ENCODE results near the gene TRPM5.
"Not testable (repeated sequence)": the region's sequence is repeated elsewhere in the genome, so short reads cannot be mapped to it uniquely, and the experiment has no call there.

TRPM5 gene, protein sequence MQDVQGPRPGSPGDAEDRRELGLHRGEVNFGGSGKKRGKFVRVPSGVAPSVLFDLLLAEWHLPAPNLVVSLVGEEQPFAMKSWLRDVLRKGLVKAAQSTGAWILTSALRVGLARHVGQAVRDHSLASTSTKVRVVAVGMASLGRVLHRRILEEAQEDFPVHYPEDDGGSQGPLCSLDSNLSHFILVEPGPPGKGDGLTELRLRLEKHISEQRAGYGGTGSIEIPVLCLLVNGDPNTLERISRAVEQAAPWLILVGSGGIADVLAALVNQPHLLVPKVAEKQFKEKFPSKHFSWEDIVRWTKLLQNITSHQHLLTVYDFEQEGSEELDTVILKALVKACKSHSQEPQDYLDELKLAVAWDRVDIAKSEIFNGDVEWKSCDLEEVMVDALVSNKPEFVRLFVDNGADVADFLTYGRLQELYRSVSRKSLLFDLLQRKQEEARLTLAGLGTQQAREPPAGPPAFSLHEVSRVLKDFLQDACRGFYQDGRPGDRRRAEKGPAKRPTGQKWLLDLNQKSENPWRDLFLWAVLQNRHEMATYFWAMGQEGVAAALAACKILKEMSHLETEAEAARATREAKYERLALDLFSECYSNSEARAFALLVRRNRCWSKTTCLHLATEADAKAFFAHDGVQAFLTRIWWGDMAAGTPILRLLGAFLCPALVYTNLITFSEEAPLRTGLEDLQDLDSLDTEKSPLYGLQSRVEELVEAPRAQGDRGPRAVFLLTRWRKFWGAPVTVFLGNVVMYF (N-terminal part only)

DNA sequence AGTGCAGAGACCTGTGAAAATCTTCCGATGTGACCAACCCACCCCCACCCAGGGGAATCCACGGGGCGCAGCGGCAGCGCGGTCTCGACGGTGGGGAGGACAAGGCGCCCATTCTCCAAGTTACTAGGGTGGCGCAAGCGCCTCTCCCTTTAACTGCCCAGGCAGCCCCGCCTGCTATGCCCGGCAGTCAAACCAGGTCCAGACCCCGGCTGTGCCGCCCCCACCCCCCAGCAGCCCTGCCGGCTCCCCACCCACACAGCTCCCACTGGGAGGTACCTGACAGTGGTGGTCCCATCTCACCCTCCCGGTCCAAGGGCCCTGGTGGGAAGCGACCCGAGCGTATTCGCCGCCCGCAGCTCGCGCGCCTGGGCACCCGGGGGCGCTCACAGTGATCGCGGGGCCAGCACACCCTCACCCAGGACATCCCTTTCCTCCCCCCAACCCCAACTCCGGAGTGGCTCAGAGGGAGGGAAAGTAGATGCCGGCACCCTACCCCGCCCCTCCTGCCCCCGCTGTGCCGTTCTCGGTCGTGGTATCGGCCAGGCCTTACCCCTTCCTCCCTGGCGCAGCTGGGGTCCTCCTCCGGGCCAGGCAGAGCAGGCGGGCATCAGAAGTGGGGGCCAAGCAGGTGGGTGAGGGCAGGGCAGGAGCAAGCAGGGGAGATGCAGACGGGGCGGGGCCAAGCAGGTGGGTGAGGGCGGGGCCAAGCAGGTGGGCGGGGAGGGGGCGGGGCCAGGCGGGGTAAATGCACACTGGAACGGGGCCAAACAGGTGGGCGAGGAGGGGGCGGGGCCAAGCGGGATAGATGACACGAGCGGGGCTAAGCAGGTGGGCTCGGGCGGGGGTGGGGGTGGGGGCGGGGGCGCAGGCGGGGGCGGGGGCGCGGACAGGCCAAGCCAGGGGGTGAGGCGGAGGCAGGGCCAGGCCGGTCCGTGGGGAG lies at the start of gene TRPM5:
Gene TRPM5 (minus strand): TSS at position 634 of the 940 bp plus-strand sequence. CDS start 21,478 bp downstream, outside the sequence.
- no peak for DNase-seq

- DNase-seq, result no peak
Observed at GRCh38 chr11:2489083-2489482, 44.8 kb upstream of the TRPM5 start.

DNA sequence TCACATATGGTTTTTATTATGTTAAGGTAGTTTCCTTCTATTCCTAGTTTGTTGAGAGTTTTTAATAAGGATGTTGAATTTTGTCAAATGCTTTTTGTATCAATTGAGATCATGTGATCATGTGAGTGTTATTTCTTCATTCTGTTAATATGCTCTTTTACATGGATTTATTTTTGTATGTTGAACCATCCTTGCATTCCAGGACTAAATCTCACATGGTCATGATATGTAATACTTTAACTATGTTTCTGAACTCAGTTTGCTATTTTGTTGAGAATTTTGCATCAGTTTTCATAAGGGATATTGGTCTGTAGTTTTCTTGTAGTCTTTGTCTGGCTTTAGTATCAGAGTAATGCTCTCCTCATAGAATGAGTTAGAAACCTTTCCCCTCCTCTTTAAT lies 43.7 kb upstream of the TRPM5 start:
- DNase-seq, result no peak

DNA sequence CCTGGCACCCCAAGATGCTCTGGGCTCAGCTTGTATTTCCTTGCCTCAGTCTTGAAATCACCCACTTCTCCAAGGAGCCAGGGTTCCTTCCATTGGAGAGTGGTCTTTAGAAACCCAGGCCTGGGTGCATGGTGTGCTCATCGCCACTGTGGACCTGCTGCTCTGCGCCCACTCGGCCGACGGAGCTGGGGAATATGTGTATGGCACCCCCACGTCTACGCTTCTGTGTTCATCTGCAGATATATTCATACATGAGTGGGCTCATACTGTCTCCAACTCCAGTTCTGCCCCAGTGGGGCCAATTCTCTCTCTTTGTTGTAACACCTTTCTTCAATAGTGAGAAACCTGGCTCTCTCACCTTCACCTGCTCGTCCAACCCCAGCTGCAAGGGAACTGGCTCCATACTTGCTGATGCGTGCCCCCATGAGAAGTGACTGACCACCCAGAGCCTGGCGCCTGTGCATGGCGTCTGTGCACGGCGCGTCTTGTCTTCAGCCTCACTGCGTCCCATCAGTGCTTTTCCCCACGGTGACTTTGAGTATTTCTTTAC lies 40.3 kb upstream of the TRPM5 start:
- DNase-seq, result no peak

DNA sequence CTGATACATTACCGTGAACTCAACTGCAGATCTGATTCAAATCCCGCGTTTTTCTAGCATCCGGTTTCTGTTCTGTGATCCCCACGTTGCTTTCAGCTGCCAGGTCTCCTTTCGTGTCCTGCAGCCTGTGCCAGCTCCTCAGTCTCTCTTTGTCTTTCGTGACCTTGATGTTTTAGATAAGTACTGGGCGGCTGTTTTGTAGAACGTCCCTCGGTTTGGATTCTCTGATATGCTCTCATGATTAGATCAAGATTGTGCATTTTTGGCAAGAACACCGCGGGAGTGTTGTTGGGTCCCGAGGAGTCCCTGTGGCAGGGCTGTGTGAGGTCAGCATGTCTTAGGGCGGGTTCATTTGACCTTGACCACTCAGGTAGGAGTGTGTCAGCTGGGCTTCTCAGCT lies 39.1 kb upstream of the TRPM5 start:
- DNase-seq, result no peak

GRCh38 chr11:2482745-2483144 lies 38.4 kb upstream of the TRPM5 start:
- no peak for DNase-seq

DNA sequence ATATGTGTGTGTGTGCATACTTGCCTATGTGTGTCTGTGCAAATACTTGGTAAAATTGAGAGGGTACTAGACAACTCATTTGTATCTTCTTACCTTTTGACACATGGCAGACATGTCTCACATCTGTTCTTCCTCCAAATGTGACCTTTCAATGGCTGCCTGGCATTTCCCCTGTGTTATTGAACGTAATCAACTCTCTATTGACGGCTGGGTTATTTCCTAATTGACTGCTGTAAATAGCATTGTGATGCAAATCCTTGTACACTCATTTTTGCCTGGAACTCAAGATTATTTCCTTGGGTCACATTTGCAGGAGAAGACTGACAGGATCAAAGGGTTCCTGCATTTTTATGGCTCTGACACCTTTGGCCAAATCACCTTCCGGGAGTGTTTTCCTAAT lies 37.9 kb upstream of the TRPM5 start:
- no peak for DNase-seq

DNA sequence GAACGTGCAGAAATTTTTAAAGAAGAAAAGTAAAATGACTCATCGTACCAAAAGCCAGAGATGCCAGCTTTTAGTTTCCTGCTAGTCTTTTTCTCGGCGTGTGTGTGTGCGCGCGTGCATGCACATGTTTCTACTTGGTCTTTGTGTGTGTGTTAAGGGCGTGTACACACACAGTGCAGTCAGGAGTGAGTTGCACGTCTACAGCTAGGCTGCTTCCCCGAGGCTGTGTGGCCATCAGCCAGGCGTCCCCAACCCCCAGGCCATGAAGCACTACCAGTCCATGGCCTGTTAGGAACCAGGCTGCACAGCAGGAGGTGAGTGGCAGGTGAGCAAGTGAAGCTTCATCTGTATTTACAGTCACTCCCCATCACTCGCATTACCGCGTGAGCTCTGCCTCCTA lies 36.9 kb upstream of the TRPM5 start:
- DNase-seq, result no peak

- DNase-seq, result no peak
Observed at GRCh38 chr11:2480874-2481220, 36.5 kb upstream of the TRPM5 start.

GRCh38 chr11:2480067-2480873 lies 36.0 kb upstream of the TRPM5 start:
- not testable (repeated sequence) for DNase-seq

DNA sequence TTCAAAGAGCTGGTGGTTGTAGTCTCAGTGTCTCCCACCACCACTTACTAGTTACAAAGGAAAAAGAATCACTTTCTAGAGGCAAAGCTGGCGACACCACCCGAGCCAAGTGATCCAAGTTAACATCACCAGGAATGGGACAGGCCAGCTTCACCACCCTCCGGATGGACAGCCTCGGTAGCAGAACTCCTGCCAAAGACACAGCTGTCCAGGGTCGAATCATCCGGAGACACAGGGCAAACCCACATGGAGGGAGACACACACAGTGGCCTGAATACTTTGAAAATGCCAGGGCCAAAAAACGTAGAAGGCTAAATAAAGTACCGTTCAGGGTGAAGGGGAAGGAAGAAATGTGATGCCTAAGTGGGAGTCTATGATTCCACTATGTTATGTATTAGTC lies 33.6 kb upstream of the TRPM5 start:
- no peak for DNase-seq

- DNase-seq, result no peak
Observed at GRCh38 chr11:2477254-2477653, 32.9 kb upstream of the TRPM5 start.

DNA sequence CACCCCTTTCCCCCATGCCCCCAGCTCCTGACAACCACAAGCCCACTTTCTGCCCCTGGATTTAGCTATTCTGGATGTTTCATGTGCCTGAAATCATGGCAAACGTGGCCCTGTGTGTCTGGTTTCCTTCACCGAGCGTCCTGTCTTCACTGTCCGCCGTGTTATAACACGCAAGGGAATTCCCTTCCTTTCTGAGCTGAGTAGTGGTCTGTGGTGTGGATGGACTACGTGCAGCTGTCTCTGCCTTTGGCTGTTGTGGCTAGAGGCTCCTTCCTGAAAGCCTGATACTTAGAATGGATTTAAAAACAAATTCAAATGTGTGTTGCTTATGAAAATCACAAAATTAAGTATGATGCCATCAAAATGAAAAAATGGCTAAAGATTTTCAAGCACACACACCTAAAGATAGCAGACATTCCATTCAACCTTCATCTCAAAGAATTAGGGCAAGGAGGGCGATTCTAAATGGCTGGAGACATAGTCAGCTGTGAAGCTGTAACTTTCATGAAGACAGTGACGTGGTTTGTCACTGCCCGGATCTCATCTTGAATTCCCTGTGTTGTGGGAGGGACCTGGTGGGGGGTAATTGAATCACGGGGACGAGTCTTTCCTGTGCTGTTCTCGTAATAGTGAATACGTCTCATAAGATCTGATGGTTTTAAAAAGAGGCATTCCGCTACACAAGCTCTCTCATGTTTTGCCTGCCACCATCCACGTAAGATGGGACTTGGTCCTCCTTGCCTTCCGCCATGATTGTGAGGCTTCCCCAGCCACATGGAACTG lies 31.0 kb upstream of the TRPM5 start:
- DNase-seq, result no peak

- no peak for DNase-seq
Observed at GRCh38 chr11:2474059-2474901, 30.0 kb upstream of the TRPM5 start.

GRCh38 chr11:2473361-2474058 lies 29.2 kb upstream of the TRPM5 start:
- DNase-seq, result no peak

GRCh38 chr11:2472428-2473186 lies 28.3 kb upstream of the TRPM5 start:
- DNase-seq, result no peak

DNA sequence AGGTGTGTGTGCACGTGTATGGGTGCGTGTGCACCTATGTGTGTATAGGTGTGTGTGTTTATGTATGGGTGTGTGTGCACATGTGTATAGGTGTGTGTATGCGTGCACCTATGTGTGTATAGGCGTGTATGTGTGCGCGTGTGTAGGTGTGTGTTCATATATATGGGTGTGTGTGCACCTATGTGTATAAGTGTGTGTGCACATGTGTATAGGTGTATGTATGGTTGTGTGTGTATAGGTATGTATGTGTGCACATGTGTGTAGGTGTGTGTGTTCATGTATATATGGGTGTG lies 27.4 kb upstream of the TRPM5 start:
- DNase-seq, result no peak

DNA sequence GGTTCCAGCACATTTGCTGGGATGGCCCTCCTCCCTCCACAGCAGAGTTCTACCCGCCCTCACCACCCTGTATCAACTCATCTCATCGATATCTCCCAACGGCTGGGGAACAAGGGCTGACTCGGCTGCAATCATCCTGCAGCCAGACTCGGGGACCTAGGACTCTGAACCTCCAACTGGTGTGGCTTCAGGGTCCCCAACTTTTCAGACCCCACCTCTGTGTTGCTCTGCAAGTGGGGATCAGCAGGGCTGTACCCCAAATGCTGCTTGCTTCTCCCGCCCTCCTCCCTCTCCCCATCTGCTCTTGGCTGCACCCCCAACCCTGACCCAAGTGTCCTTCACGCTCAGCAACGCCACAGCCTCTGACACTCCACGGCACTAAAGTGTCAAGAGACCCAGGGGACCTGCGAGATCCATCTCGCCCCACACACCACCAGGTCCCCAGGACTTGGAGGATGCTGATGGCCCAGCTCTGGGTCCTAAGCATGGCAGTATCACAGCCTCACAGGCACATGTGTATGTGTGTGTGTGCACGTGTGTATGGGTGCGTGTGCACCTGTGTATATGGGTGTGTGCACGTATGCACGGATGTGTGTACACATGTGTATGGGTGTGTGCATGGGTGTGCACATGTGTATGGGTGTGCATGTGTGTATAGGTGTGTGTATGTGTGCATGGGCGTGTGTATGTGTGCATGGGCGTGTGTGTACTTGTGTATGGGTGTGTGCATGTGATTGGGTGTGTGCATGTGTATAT lies 26.9 kb upstream of the TRPM5 start:
- DNase-seq, result no peak
